Left lobe of liver (tissue), 2 donors: ENCODE data around the gene TUNAR. TPM values are rescaled to one million over a fixed set of nuclear protein-coding genes. Genes with fewer than 3 reads are reported as not detected.
"Not testable (repeated sequence)": the region's sequence is repeated elsewhere in the genome, so short reads cannot be mapped to it uniquely, and the experiment has no call there.

ENCODE experiments used
- ATAC-seq: fragments of 200-7000 bp; cut with Tn5 transposase; one replicate; pipeline ENCODE4 v1.9.1; 2020; ENCODE audit warnings: mild to moderate bottlenecking, moderate library complexity
- DNase-seq: peaks from one replicate; pipeline ENCODE4 v3.0.0-alpha.2; 2020; ENCODE audit warnings: low spot score
- total RNA-seq: library from RNA; stranded (reverse); gene quantifications from one replicate; pipeline ENCODE4 v1.2.1, GENCODE V29; 2021
- donor health status: DM: no; HTN: no; CAD: no; lungs with moderate emphysema.
- donor health status: DM: no; HTN: yes; CAD: no.

The TUNAR gene
- total RNA-seq, 1 donor from 2014 or later: not detected

DNA sequence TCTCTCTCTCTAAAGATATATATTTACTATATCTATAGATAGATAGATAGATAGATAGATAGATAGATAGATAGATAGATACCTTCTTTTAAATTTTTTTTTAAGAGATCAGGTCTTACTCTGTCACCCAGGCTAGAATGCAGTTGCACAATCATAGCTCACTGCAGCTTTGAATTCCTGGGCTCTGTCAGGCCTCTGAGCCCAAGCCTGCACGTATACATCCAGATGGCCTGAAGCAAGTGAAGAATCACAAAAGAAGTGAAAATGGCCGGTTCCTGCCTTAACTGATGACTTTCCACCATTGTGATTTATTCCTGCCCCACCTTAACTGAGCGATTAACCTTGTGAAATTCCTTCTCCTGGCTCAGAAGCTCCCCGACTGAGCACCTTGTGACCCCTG is 91.4 kb downstream of the TUNAR start:
- ATAC-seq, DNase-seq: not testable (repeated sequence)

Other genes with a start within 250 kb of the TUNAR start
- gene TCL1B, start 190.4 kb upstream of the TUNAR start, total RNA-seq: not detected
- not detected for gene TCL1A, start 162.7 kb upstream of the TUNAR start, total RNA-seq
- gene C14orf132, start 162.5 kb downstream of the TUNAR start, total RNA-seq: 4.7 TPM